Measurements from ENCODE around the gene DPYD.

DPYD gene

DNA sequence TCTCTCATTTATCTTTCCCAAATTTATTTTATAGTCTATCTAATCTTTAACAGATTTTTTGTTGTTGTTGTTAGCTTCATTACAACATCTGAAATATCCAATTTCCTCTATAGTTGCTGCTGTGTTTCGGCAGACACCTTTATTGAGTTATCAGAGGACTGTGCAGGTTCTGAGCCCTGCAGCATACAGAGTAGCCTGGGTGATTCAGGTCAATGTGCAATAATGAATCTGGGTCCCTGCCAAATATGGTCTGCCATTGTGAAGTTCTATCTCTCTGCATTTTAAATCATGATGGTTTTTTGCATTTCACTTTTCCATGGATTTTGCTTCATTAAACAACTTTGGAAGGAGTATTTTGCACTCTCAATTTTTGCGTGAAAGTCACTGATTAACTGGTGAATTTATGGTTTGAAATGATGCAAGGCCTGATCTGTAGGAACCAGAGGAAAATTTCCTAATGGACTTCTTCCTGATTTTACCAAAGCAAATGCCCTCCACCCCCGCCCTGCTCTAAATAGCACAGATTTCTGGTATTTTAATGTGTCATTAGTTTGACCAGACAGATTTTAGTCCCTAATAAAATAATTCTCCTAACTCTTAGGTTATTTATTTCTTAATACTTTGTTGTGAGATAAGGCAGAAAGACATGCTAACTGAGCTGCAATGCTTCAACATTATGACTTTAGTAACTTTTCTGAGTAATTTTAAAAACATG is 797.0 kb downstream of the DPYD start:
- DNase-seq: no peak

DNA sequence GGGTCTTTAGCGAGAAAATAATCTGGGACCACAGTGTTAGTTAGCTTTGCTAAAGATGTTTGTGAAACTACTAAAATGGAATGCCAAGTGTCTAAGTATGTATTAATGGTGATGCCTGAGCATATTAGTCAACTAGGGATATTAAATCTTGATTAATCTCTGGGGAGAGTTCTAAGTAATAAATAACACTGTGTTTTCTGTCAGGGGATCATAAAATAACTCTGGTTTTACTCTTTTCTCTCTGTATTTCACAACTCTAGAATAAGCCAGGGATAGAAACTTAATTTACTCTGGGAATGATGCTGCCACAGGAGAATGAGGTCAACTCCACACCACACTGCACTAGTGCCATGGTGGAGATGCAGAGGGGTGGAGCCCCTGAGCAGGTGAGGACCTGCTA is 800.0 kb downstream of the DPYD start:
- DNase-seq: no peak

DNA sequence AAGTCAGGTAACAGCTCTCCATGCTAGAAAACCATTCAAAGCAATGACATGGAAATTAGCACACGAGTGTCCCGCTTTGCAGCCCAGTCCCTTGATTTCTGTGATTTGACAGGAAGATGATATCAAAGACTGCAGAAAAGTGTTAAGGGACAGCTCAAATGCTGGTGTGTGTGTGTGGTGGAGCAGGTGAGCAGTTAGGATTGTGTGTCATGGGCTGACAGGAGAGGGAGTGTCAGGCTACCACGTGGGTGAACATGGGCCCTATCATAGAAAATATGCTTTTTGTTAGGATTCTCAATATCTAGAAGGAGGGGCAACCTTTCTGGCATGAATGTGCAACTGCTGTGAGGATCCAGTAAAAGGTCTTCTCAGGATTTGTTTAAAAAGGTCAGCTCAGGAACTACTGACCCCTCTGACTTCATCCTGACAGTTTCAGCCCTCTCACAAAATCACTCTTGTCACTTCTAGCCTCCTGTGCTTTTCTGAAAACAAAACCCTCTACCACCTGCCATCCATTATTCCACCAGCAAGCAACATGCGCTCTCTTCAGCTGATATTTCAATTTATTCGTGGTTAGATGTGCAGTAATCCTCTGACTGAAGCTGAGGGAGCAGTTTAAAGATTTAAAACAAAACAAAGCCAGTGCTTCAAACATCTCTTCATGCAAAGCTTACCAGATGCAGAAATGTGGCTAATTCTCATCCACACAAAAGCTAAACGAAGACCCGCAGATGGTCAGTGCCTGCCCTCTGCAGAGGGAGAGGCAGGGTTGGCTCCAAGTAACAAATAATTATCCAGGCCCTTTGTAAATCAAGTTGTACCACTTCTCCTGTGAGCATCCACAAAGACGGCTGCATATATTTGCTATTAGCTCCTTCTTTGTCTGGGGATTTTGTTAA is 801.3 kb downstream of the DPYD start:
- no peak for DNase-seq

DNA sequence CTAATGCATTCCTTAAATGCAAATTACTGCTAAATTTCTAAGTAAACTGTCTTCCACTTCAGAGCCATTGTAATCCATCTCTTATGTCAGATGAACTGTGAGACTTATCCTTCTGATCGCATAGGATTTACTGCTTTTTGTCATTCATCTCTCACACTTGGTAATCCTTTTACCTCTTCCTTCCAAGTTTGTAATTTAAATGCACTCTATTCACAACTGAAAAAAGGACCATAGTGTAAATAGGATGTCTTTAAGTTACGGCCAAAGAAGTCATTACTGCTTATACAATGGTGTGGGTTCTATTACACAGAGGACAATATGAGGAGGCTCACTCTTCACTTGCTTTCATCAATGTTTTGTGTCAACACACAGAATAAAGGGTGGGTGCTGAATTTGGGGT is 806.0 kb downstream of the DPYD start:
- no peak for DNase-seq

DNA sequence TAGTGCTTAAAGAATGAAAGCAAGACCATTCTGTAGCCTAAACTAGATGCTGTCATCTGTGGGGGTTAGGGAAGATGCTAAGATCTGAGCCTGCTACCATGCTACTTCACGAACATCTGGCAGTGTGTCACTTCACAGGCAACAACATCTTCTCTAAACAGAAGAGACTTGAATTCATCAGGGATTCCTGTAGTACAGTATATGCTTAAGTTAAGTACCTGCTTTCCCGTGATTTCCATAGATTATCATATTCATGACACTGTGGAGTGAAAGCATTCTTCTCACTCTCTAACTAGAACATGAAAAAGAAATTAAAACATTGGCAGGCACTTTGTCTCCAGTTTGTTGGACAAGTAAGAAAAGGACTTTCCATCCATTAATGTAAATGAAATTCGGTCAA is 808.4 kb downstream of the DPYD start:
- no peak for DNase-seq

DNA sequence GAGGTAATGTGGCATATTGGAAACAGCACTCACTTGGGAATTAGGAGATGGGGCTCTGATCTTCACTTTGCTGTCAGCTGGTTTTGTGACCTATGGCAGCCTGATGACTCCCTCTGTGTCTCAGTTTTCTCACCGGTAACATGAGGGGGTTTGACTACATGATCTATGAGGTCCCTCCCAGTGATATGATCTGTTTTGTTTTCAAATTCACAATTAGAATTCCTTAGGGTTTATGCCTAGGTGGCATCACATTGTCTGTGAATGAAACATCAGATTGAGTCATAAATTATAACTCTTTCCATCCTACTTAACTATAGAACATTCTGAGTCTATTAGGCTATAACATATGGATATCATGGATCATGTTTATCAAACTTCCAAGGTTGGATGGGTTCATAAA is 812.7 kb downstream of the DPYD start:
- no peak for DNase-seq

DNA sequence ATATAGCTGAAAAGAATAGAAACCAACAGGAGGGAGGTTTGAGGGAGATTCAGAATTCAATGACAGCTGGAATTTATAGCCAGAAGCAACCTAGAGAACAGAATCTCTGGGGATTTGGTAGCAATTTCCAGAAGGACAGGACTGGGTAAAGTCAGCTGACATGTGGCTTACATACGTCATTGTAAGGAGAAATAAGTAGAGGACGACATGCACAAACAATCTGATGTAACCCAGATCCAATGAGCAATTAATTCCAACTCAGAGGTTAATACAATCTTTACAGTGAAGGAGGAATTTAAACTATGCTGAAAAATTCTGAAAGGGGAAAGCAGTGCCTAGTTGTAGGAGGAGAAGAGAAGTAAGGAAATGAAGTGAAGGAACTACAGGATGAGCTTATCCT is 815.3 kb downstream of the DPYD start:
- no peak for DNase-seq

DNA sequence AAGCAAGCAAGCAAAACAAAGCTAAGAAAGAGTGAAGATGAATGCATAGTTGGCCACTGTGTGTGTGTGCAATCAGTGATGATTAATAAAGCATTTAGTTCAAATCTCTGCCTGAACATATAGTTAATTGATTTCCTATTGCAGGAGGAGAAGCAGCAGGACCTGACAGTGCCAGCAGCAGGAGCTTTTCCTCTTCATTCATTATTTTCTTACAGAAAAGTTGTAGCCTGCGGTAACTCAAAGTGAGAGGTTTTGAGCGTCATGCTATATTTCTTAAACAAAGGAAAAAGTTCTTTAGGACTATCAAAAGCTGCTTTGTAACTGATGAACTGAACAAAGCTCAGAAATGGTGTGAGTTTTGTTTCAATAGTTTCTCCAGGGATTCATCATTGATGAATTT is 819.3 kb downstream of the DPYD start:
- no peak for DNase-seq

DNA sequence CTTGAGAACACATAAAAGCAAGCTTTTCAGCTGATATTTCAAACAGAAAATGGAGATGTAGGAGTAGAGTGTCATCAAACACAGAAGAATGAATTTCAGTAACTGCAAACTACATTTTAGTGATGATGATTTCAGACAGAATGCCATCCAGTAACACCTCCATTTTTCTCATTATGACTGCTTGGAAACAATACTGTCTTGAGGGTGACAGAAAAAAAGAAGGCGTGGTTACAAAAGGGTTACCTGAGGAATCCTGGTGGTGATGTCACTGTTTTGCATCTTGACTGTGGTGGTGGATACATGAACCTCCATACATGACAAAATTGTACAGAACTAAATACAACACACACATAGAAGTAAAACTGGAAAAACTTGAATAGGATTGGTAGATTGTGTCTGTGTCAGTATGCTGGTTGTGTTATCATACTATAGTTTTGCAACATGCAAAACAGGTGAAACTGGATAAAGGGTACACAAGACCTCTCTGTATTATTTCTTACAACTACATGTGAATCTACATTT is 823.4 kb downstream of the DPYD start:
- no peak for DNase-seq

DNA sequence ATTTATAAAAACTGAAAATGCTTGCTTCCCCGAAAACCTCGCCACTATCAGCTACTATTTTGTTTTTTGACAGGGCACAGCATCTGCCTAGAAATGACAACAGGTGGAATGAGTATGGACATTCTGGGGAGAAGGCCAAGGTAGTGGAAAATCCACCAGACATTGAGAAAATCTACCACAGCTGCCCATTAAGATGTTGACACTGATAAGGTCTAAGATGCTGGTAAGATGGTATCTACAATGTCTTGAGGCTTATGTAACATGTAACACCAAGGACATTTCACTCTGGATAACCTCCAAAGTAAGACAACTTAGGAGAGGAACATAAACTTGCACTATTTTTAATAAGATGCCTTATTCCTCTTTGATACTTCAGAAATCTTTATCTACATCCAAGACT is 825.1 kb downstream of the DPYD start:
- DNase-seq: no peak

DNA sequence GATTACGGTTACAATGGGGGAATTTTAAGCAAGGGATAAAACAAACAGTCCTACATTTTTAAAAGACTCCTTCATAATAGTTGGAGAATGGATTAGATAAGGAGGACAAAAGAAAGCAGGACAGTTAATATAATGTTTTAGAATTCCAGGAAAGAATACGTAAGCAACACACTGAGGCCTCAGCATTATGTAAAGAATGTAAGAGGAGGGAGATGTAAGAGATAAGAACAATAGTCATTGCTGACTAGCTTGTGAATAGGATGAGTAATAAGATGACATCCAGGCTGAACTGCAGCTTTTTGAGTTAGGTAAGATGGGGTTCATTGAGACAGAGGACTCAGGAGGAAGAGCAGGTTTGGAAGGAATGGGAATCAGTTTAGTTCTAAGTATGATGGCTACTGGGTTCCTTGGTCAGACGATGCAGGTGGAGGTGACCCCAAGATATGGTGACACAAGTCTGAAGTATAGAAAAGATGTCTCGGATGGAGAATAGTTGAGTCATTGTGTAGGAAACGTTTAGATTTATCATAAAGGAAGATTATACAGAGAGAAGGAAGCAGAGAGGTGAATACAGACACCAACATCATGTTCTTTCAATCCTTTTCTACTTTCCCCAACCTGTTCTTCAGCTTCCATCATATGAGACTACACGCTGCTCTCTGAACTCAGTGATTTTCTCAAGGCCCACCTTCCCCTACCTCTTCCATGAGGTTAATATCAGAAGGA is 826.4 kb downstream of the DPYD start:
- no peak for DNase-seq

DNA sequence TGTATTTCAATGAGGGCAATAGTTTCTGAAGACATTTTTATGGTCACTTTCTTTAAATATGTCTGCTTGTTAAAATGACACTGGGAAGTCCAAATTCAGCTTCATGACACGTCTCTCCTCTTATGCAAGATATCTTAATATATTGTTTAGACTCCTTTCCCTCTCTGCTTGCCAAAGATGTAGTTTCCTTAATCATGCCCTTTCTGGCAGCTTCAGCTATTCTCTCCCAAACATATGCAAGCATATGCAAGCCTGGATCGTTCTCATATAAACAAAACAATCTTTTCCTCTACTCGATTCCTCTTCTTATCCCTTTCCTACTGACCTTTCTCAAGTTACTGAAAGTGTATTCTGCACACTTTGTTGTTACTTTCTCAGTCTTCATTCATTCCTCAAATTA is 827.1 kb downstream of the DPYD start:
- no peak for DNase-seq

DNA sequence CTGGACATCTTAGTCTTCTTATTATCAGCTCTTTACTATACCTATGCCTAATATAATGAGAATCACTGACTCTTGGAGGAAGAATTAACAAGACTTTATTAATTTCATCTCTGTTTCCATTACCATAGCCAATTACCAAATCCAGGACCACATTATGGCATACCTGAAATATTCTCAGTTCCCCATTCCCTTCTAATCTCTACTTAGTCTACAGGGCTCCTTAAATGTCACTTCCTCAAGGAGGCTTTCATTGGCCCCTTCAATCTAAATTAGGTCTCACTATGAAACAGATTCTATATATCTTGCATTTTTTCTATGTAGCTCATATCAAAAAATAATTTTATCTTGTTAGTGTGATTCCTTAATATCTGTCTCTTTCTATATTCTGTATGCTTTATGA is 828.0 kb downstream of the DPYD start:
- no peak for DNase-seq

DNA sequence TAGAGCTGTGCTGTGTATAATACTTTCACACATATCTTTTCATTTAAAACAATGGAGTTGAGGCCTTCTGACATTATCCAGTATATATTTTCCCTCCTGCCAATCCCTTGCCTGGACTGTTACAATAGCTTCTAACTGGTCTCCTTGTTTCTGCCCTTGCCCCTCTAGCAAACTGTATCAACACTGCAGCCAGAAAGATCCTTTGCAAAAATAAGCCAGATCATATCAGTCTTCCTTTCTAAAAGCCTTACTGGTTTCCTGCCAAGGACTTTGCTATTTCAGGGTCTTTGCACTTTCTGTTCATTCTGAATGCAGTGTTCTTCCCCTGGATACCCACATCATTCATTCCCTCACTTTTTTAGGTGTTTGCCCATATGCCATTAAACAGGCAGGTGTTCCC is 829.2 kb downstream of the DPYD start:
- DNase-seq: no peak

DNA sequence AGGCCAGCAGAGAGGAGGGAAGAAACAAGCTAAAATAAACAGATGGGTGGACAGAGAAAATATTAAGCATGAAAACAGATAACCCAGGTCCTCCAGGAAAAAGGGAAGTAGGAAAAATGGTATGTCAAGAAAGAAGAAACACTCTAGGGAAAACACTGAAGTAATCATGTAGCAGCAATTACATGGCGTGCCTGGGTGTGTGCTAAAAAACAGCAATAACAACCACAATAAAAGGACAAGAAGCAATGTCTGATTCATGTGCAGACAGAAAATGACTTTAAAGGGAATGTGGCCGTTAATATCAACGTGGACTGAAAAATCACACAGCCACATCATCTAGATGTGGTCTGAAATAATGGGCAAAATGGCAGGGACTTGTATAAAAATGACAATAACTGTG is 829.6 kb downstream of the DPYD start:
- DNase-seq: no peak

DNA sequence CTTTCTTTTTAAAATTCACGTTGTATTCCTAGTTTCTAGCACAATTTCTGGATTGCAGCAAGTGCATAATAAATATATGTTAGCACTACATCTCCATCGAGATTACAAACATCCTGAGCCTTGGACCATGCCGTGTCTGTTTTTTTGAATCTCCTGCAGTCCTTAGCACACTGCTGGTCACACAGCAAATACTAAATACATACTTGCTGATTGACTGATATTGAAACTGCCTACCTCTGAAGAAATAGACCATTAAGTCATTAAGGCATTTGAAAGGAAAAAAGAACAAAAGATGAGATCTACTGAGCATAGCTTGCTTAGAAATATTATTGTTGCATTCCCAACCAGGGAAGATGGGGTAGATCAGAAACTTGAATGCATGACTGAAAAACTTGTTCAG is 830.1 kb downstream of the DPYD start:
- DNase-seq: no peak

DNA sequence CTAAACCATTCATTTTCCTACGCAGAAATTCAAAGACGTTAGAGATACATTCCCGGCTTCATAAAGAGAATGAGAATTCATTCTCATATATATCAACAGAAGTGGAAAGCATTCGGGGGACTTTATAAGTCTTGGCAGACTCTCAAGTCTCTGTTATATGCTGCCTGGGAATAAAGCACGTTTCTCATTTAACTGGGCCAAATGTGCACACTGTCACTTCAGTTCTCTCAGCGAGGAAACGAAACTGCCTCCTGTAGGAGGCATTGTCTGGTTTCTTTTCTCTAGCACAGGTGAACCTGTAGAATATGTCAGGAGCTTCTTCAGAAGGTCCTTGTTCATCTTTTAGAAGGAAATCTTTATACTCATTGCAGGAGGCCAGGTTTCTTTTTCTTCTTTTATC is 831.7 kb downstream of the DPYD start:
- DNase-seq: no peak

DNA sequence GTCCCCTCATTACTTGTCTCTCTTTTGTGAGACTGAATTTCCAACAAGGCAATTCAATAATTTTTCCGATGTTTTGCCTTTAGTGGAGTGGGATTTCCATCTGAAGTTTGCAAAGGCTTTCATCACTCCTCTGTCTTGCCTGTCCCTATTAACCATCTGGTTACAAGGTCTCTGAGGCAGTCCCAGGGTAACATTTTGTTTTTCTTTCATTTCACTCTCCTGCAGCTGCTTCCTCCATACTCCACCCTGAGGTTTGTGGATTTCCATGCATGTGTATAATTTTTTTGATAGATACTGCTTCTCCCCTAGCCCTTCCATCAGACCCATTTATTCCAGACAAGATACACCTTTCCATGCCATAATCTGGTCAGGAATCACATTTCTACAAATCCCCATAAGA is 832.4 kb downstream of the DPYD start:
- no peak for DNase-seq

DNA sequence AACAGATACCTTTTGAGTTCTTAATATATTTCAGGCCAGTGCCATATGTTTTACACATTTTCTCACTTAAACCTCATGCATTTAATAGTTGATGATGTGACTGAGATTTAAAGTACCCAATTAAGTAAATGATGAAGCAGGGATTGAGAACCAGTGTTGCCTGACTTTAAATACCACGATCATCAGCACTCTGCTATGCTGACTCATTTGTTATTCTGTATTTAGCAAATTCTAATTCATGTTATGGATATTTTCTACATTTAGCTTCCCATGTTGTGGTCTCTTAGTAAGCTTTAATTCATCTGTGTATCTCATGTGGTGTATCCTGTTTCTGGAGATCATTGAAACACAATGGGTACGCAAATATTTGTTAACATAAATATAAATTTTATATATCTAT is 836.3 kb downstream of the DPYD start:
- no peak for DNase-seq

DNA sequence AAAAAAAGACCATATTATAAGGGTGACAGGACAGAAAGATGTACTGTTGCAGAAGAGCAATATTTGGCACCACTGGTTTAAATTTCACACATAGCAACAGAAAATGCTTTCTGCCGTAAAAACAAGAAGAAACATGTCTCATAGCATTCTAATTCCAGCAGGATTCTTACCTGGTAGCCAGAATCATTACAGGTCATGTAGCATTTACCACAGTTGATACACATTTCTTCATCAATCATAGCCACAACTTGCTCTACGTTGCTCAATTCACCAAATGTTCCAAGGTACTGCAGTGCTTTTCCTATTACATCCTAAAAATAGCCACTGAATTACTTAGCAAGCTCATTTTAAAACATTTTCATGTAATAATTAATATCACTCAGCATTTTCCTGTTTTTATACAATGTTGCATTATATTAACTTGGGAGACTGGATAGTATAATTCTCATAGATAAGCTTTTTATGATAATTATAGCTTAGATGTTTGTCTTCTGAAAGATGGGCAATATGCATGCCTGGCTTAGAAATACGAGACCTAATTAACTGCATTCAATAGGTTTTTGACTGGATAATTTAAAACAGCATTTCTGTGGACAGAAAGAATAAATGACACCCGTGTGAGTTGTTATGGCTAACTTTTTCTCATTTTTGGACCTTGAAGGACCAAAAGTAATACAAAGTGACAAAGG is 838.5 kb downstream of the DPYD start:
- DNase-seq: no peak

DNA sequence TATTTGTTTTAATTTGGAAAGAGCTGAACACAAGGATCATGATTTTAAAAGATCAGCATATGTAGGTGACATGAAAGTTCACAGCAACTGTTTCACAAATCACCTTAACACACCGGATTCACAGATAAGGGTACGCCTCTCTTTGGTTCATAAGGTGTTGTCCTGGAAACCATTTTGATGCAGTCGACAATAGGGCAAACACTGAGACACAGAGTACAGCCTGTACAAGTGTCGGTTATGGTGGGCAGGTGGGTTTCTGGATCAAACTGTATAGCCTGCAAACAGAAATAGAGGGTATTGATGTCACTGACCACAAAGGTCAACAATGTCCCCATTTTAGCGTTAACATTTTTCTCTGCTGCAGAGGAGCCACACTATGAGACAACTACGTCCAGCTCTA is 842.0 kb downstream of the DPYD start:
- DNase-seq: no peak

DNA sequence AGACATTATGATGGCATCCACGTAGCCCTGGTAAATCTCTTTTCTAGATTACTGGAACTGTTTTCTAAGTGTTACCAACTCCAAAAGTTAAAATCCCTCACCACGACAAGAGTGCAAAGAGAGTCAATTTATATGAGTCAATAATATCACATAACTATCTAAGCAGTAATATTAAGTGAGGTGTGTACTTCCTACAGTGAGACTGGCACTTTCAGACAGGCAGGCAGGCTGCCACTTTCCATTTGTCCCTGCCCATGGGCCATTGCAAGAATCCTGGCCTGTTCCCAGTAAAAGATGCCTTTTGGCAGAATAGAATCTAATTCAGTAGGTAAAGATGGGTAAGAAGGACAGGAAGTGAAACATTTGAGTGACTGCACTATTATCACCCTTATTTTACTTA is 843.6 kb downstream of the DPYD start:
- DNase-seq: no peak

DNA sequence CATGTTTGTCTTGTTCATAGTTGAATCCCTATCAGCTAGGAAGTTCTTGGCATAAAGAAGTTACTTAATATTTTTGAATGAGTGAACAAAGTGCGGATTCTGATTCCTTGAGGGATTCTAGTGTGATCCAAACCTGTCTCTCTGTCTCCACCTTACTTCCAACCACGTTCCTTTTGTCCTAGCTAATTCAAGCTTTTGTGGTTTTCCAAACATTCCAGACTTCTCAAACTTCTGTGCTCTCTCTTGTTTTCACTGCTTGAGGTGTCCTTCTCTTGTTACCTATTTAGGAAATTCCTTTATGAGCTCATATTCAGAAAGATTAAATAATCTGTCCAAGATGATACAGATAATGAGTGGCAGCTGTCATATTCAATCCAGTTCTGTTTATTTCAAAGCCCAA is 846.1 kb downstream of the DPYD start:
- DNase-seq: no peak
